HG03103 (cell line): Measurements from ENCODE around the gene TNFAIP3.

Experiments used
- ATAC-seq: cut with Tn5 transposase; IDR thresholded peaks from one replicate; pipeline ENCODE4 v1.9.1; 2021; ENCODE audit warnings: low read depth; ENCODE audit not compliant: unreplicated experiment

The TNFAIP3 gene

DNA sequence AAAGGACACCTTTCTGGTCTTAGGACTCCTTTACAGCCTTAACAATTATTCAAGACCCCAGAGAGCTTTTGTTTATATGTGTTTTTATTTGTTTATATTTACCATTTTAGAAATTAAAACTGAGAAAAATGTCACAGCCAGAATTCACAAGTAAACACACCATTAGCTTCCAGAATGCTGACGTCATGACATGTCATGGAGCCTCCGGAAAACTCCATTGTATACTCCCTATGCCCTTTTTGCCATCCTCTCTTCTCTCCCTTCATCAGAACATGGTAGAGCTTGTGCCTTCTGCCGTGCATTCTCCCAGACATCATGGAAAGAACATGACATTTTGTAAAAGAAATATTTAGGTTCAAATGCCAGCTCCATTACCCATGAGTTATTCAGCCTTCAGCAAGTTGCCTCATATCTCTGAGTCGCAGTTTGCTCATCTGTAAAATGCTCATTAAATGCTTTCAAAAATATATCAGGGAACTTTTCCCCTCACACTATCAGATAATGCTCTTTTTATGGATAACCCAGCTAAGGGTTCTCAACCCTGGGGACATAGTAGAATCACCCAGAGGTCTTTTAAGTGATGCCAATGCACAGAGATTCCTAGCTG, 27.8 kb downstream of the TNFAIP3 start:
- no peak for ATAC-seq

DNA sequence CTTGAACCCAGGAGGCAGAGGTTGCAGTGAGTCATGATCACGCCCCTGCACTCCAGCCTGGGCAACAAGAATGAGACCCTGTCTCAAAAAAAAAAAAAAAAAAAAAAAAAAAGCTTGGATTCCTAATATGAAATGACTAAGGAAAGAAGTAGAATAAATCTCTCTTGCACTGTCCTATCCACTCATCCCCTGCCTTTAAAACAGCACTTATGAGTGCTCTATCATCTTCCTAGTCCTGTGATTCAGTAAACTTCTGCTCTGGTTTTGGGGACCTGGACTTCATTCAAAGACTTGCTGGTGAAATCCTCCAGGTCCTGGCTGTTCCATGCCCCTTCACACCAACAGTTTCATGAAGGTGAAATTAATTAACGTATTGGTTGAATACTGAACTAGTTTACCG, 29.6 kb downstream of the TNFAIP3 start:
- ATAC-seq, result no peak

DNA sequence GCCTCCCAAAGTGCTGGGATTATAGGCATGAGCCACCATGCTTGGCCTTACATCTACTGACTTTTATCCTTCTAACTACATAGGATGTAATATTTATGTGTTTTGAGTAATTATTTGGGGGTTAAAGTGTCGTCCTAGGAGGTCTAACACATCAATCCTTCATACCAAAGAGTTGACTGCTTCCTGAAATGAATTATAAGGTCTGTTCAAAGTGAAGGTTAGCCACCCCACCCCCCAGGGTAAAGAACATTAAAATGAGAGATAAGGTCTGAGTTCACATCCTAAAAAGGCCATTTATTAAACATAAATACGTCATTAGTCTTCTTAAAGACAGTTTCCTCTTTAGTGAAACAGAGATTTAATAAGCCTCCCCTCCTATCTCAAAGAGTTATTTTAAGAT, 33.8 kb downstream of the TNFAIP3 start:
- ATAC-seq, result no peak

DNA sequence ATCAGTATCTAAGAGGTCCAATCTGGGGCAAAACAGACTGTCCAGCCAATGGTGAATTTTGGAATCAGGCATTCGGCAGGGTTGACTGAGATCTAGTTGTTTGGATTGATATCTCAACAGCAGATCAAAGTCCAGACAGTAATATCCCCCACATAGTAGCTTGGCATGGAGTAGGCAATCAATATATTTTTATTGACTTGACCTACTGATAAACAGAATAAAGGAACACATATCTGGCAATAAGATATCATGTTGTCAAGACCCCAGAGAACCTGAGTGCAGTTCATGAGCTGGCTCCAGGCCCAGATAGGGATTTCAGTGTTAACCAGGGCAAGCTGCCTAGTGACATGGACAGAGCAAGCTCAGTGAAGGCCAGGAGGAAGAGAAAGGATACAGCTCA, 34.4 kb downstream of the TNFAIP3 start:
- no peak for ATAC-seq

DNA sequence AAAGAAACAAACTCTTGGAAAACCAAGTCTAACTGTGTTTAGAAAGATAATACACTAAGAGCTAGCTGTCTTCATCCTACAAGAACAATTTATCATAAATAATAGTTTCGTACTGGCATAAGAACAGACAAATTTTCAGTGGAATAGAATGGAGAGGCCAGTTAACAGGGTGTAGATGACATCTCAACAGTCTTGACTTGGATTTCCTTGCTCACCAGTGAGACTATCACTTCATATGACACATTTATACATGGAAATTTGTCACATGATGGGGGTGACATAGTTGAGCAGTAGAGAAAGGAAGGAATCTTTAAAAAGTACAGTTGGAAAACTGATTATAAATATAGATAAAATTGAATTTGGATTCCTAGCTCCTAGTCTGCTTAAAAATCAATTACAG, 35.6 kb downstream of the TNFAIP3 start:
- no peak for ATAC-seq

DNA sequence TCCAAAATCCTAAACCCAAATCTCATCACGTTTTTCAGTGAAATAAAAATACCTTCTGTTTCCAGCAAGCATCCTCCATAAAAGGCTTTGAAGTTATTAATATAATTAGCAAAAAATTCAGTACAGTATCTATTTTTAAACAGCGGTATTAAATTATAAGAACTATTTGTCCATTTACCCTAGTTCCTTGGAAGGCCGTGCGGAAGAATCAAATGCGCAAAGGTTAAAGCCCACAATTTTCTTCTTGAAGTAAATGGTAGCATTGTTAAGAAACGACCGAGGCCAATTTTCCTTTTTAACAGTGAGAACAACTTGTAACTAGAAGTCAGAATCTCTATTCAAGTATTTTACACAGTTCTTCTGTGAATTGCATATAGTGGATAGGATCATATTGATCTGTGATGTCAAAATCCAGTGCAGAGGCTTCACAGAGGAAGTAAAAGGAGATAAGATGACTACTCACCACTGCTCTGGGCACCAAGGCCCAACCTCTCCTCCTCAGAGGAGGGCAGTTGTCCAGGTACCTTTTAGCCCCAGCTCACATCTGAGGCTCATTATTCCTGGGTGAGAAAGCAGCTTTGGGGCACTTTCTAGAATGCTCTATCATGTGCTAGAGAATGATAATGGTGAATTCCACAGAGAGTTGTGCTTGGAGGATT, 36.3 kb downstream of the TNFAIP3 start:
- ATAC-seq, result no peak

DNA sequence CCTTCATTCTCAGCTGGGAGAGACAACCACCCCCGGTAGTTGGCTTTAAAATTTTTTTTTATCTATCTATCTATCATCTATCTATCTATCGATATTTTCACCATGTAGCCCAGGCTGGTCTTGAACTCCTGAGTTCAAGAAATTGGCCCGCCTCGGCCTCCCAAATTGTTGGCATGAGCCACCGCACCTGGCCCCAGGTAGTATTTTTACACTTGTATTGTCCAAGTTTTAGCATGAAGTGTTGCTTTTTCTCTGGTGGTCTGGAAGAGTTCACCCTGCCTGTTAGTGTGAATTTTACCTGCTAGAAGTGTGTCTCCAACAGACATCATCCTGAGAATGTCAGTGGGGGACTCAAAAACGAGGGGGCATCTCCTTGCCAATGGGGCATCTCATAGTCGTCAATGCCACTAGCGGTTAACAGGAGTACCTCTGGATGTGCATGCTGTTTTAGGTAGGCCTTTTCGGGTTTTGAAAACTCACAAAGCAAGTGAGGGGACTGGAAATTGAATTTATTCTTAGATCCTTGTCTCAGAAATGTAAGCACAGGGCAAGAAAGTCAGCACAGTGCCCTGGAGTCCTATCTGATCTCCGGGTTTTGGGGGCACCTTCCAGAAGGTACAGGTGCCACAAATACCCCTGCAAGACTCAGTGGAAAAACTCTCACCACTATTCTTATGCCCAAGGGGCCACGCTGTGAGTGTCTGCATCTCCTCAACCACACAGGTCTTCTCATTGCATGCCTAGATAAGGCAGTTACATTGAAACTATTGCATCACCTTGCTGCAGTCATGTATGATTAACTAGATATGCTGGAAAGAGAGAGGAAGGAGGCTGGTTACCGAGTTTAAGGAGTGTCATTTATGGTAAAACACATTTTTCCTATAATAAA, 37.1 kb downstream of the TNFAIP3 start:
- ATAC-seq, result peak; percentile 66

DNA sequence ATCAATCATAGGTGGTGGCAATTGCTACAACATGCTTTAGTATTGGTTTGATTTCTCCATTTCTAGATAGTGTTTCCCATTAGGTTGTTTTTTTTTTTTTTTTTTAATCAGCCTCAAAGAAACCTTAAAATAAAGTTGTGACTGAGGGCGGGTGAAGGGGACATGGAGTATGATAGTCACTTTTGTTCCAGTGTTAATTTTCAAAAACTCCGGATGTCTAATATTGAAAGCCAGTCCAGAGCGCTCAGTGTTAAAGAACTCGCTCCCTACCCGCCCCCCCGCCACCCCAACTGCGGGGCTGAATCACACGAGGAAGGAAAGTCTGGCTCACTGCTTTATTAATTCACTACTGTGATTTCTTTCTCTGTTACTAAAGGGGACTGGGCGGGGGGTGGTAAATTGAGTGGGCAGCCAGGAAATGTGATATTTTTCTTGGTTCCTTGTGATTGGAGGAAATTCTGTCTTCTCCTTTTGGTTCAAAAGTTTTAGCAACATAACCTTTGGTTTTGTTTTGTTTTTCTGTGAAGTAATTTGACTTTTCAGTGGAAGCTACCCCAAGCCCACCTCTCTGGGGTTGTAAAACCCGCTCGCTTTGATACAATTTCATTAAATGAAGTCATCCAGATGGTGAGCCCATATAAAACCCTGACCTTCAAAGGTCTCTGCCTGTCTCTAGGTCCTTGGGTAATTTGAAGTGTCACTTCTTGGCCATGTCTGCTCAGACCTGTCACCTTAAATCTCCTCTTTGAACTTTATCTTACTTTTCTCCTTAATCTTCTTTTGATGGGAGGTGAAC, 38.0 kb downstream of the TNFAIP3 start:
- ATAC-seq, result peak; percentile 36

DNA sequence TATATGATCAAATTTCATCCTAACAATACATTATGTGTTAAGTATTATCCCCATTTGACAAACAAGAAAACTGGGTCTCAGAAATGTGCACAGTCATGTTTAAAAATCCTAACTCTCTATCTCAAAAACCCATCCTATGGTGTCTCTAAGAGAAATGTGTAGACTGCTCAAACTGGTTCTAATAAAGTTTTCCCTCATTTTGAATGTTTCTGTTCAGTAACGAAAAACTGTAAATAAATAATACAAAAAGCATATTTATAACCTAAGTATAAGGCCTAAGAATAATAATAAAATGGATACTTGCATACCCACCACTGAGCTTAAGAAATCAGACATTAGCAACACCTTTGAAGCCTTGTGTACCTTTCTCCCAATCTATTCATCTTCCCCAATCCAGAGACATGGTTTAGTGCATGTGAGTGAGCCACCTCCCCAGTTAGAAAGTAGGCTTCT, 39.0 kb downstream of the TNFAIP3 start:
- no peak for ATAC-seq

DNA sequence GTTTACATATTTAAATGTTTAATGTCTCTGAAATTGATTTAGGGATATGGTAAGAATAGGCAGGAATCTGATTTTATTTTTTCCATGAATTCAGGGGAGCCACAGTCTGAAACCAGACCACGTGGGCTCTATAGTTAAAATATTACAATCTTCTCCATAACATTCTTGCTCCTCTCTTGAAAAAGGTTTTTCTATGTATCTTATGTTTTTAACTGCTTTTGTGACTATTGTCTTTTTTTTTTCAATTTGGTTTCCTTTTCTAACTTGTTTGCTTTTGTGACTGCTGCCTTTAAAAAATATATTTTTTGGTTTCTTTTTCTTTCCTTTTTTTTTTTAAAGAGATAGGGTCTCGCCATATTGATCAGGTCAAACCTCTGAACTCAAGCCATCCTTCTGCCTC, 40.1 kb downstream of the TNFAIP3 start:
- ATAC-seq, result no peak

DNA sequence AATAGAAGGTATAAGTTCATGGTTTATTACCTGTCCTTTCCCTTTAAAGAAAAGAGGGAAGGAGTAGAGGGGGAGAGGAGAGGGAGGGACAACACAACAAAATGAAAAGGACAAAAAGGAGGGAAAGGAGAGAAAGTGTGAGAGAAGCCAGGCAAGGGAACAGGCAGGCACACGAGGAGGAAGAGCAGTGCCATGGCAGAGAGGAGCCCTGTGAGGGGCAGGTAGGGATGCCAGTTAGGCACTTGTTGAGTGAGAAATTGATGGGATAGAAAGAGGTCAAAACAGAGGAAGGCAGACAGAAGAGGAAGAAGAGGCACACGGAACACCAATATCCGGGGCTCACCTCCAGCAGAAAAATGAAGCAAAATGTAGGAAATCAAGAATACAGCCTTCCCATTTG, 42.5 kb downstream of the TNFAIP3 start:
- no peak for ATAC-seq

DNA sequence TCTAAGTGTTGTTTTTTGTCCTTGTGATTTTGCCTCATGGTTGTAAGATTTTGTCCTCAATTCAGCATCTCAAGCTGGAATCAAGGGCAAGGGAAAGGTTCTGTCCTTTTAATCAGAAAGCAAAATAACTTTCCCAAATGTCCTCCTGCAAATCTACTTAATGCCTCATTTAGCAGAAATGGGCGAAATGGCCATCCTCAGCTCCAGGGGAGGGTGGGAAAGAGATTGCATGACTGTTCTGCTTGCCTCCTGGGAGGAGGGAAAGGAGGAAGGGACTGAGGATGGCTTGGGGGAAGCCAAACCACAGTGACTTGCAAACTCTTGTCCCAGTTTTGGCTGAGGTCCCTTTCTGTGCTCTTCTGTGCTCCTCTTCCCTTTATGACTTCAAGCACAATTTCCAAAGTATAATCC, 43.4 kb downstream of the TNFAIP3 start:
- ATAC-seq, result no peak

DNA sequence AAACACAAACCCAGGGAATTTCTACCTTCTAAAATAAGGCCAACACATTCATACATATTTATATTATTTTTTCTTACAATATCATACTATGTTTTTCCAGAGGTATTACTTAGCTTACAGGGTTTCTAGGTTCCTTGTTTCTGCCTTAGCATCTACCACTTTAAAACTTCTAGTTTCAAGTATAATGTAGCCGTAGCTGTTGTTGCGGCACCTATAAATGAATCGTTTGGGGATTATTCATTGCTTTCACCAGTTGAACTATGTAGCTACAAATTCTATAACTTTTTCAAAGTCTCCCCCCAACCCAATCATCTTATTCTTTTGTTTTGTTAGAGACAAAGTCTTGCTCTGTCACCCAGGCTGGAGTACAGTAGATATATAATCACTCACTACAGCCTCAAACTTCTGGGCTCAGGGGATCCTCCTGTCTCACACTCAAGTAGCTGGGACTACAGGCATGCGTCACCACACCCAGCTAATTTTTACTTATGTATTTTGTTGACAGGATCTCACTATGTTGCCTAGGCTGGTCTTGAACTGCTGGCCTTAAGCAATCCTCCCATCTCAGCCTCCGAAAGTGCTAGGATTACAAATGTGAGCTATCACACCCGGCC, 43.9 kb downstream of the TNFAIP3 start:
- ATAC-seq, result no peak

DNA sequence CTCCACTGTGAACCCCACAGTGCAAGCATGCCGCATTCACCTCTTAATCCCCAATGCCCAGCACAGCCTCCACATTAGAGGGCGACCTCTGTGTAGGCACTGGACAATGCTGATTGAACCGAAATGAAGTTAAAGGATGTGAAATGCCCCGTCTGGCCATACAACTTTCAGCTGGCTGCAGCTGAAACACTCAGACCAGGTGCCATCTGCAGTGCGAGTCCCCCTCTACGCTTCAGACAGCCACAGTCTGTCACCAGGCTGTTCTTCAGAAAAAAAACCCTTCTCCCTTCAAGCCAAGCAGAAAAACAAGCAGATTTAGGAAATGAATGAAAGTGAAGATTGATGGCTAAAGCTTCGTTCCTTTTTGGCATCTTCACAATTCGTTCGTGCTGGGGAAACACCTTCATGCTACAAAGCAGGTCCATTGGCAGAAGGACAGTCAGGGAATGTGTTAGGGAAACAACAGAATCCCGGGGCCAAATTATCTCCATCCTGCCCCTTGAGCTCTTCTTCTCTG, 44.7 kb downstream of the TNFAIP3 start:
- ATAC-seq, result no peak

DNA sequence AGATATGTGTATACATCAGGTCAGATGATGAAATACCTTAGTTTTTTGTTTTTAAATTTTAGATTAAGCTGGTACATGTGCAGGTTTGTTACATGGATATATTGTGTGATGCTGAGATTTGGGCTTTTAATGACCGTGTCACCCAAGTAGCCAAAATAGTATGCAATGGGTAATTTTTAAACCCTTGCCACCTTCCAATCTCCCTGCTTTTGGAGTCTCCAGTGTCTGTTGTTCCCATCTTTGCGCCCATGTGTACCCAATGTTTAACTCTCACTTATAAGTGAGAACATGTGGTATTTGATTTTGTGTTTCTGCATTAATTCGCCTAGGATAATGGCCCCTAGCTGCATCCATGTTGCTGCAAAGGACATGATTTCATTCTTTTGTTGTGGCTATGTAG, 45.8 kb downstream of the TNFAIP3 start:
- no peak for ATAC-seq

DNA sequence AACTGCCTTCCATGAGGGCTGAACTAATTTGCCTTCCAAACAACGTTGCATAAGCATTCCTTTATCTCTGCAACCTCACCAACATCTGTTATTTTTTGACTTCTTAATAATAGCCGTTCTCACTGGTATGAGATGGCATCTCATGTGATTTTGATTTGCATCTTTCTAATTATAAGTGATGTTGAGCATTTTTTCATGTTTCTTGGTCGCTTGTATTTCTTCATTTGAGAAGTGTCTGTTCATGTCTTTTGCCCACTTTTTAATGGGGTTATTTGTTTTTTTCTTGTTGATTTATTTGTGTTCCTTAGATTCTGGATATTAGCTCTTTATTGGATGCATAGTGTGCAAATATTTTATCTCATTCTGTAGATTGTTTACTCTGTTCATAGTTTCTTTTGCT, 46.4 kb downstream of the TNFAIP3 start:
- no peak for ATAC-seq

DNA sequence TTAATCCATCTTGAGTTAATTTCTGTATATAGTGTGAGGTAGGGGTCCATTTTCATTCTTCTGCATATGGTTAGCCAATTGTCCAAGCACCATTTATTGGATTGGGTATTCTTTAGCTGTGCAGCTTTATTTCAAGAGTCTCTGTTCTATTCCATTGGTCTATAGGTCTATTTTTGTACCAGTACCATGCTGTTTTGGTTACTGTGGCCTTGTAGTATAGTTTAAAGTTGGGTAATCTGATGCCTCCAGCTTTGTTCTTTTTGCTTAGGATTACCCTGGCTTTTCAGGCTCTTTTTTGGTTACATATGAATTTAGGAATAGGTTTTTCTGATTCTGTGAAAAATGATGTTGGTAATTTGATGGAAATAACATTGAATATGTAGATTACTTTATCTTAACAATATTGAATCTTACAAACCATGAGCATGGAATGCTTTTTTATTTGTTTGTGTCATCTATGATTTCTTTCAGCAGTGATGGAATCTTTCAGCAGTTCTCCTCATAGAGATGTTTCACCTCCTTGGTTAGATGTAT, 47.0 kb downstream of the TNFAIP3 start:
- ATAC-seq, result no peak

DNA sequence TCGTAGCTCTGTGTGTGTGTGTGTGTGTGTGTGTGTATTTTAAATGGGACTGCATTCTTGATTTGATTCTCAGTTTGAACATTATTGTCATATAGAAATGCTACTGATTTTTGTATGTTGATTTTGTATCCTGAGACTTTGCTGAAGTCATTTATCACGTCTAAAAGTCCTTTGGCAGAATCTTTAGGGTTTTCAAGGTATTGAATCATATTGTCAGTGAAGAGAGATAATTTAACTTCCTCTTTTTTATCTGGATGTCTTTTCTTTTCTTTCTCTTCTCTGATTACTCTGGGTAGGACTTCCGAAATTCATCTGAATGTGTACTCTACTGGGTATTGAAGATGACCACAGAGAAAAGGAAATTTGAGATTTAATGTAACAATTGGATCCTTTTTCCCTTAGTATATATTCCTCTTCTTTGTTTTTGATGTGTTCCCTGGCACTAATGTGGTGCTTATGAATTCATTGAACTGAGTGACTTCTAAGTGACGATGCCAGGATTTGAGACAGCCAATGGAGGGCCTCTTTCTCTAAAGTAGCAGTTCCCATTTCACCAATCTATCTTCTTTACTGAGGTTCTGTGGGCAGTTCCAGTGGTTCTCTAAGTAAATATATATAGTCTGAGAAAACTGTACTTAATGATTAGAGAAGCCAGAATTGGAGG, 47.6 kb downstream of the TNFAIP3 start:
- no peak for ATAC-seq

DNA sequence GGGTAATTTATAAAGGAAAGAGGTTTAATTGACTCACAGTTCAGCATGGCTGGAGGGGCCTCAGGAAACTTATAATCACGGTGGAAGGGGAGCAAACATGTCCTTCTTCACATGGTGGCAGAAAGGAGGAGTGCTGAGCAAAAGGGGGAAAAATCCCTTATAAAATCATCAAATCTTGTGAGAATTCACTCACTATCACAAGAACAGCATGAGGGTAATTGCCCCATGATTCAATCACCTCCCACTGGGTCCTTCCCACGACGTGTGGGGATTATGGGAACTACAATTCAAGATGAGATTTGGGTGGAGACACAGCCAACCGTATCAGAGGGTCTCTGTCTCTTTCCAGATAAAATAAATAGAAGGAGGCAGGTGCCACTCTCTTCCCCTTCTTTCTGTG, 48.7 kb downstream of the TNFAIP3 start:
- no peak for ATAC-seq
